HepG2 (cell line): ENCODE data around the gene TOP2B. TPM values are rescaled to one million over a fixed set of nuclear protein-coding genes. Genes with fewer than 3 reads are reported as not detected.

Experiments used
- ATAC-seq: fragments of 200-7000 bp; cut with Tn5 transposase; 3 replicates; pipeline ENCODE4 v1.9.1; 2020; ENCODE audit warnings: mild to moderate bottlenecking, moderate library complexity
- BruUV-seq: library from RNA; stranded (reverse); fragments of 400-500 nt; replicated peaks from 2 replicates; lab custom pipeline; 2021; lab: Mats Ljungman, UMichigan
- CTCF ChIA-PET: fragments of 300-600 bp; formaldehyde crosslinking; extraction: SDS; loops from one replicate; lab custom pipeline; 2021; ENCODE audit warnings: low total read pairs, inconsistent platforms, low intra/inter-chr PET ratio; lab: Yijun Ruan, JAX
- POLR2A ChIA-PET: fragments of 350-600 bp; sonication (Branson Sonifier 250); formaldehyde crosslinking; loops from one replicate; lab custom pipeline; 2020; ENCODE audit warnings: antibody characterized with exemption, inconsistent platforms; lab: Yijun Ruan, JAX
- DNase-seq: peaks from one replicate; pipeline ENCODE4 v3.0.0-alpha.2; 2015; ENCODE audit warnings: low spot score
- FAIRE-seq: peaks from 3 replicates; lab custom pipeline; 2011; peaks lifted over from hg19 to GRCh38; lab: Jason Lieb, UNC
- H2AFZ ChIP-seq: one replicate; pipeline ENCODE4 v1.6.1; 2011; ENCODE audit warnings: low read length, inconsistent platforms
- H3K27ac ChIP-seq: fragments of 300-600 bp; 3 replicates; pipeline ENCODE4 v1.8.0; 2011; ENCODE audit warnings: mixed run types, mild to moderate bottlenecking, mixed read lengths, low read length, inconsistent platforms; ENCODE audit not compliant: insufficient read depth; ENCODE audit errors: extremely low read length
- H3K27me3 ChIP-seq, 2 experiments: fragments of 200-600 bp in 1 of 2; 2 replicates in 1 of 2; 3 replicates in 1 of 2; pipeline versions ENCODE4 v1.6.0 to v1.8.0; 2011; ENCODE audit warnings: low read length in 2 of 2, mild to moderate bottlenecking in 2 of 2, moderate library complexity in 2 of 2, inconsistent platforms in 1 of 2; ENCODE audit not compliant: insufficient read depth in 2 of 2, control insufficient read depth in 1 of 2
- H3K36me3 ChIP-seq, 2 experiments: fragments of 200-600 bp in 1 of 2; replicated peaks in 1 of 2; 2 replicates in 1 of 2; 3 replicates in 1 of 2; pipeline versions ENCODE4 v1.5.1 to v1.8.0; 2011; ENCODE audit warnings: low read length in 2 of 2, inconsistent platforms in 1 of 2; ENCODE audit not compliant: insufficient read depth in 2 of 2, control insufficient read depth in 1 of 2
- H3K4me1 ChIP-seq: 2 replicates; pipeline ENCODE4 v1.5.1; 2012; ENCODE audit warnings: low read length, inconsistent platforms; ENCODE audit not compliant: insufficient read depth
- H3K4me2 ChIP-seq: 2 replicates; pipeline ENCODE4 v1.6.0; 2011; ENCODE audit warnings: low read depth, low read length, inconsistent platforms
- H3K4me3 ChIP-seq, 3 experiments: fragments of 200-600 bp in 1 of 3; sonication (generic), shearing (Covaris generic) in 1 of 3; replicated peaks in 1 of 3; 2 replicates each; pipeline ENCODE4 v1.5.1; 2011 to 2016; ENCODE audit warnings: low read length in 3 of 3, inconsistent platforms in 2 of 3, low read depth in 2 of 3, mild to moderate bottlenecking in 2 of 3, control low read depth in 1 of 3, mixed read lengths in 1 of 3; ENCODE audit not compliant: insufficient read depth in 1 of 3
- H3K79me2 ChIP-seq: one replicate; pipeline ENCODE4 v1.6.1; 2011; ENCODE audit warnings: low read length, inconsistent platforms; ENCODE audit not compliant: insufficient read depth
- H3K9ac ChIP-seq: 2 replicates; pipeline ENCODE4 v1.6.0; 2011; ENCODE audit warnings: mild to moderate bottlenecking, low read depth, low read length, inconsistent platforms; ENCODE audit not compliant: insufficient read depth
- H3K9me3 ChIP-seq: 2 replicates; pipeline ENCODE4 v1.5.1; 2012; ENCODE audit warnings: mild to moderate bottlenecking, low read length
- H4K20me1 ChIP-seq: 2 replicates; pipeline ENCODE4 v1.6.0; 2011; ENCODE audit warnings: inconsistent platforms, mild to moderate bottlenecking, low read length, moderate library complexity; ENCODE audit not compliant: insufficient read depth
- DR1 ChIP-seq: sonication (generic); formaldehyde crosslinking; IDR thresholded peaks from 2 replicates; pipeline ENCODE4 v1.8.0; 2021; ENCODE audit warnings: mild to moderate bottlenecking, missing genetic modification reagents, inconsistent platforms
- FOXA3 ChIP-seq: IDR thresholded peaks from 2 replicates; pipeline ENCODE4 v1.6.1; 2016; ENCODE audit warnings: missing genetic modification reagents, missing compliant biosample characterization
- GPN1 ChIP-seq: sonication (generic); formaldehyde crosslinking; IDR thresholded peaks from 2 replicates; pipeline ENCODE4 v1.5.1; 2020; ENCODE audit warnings: missing genetic modification reagents, borderline replicate concordance
- KDM3A ChIP-seq: IDR thresholded peaks from 2 replicates; pipeline ENCODE4 v1.6.1; 2018; ENCODE audit warnings: low read depth, missing compliant biosample characterization
- PBX3 ChIP-seq: sonication (generic); formaldehyde crosslinking; IDR thresholded peaks from 2 replicates; pipeline ENCODE4 v1.8.1; 2023; ENCODE audit warnings: missing genetic modification reagents, inconsistent platforms, borderline replicate concordance
- TAF15 ChIP-seq: fragments of 200-400 bp; formaldehyde crosslinking; IDR thresholded peaks from one replicate; pipeline ENCODE4 v1.6.1; 2018; ENCODE audit warnings: mild to moderate bottlenecking, low read depth, low read length; ENCODE audit not compliant: poor library complexity, severe bottlenecking
- ZNF12 ChIP-seq: sonication (generic); formaldehyde crosslinking; IDR thresholded peaks from 2 replicates; pipeline ENCODE4 v1.5.0; 2020; ENCODE audit warnings: missing genetic modification reagents
- ZNF263 ChIP-seq: sonication (generic); formaldehyde crosslinking; IDR thresholded peaks from 2 replicates; pipeline ENCODE4 v1.4.0; 2020; ENCODE audit warnings: missing genetic modification reagents
- ZNF563 ChIP-seq: sonication (generic); formaldehyde crosslinking; IDR thresholded peaks from 2 replicates; pipeline ENCODE4 v1.8.0; 2022; ENCODE audit warnings: mild to moderate bottlenecking, moderate library complexity, missing genetic modification reagents
- ZNF672 ChIP-seq: sonication (generic); formaldehyde crosslinking; IDR thresholded peaks from 2 replicates; pipeline ENCODE4 v1.8.1; 2022; ENCODE audit warnings: missing genetic modification reagents
- WGBS: methylation state at CpG from one replicate; pipeline ENCODE4 v1.1.6; 2017; ENCODE audit warnings: low lambda C conversion rate; 5-methylcytosine and 5-hydroxymethylcytosine counted together
- in situ Hi-C: cut with HindIII; loops from 2 replicates; pipeline ENCODE4 v1.10.0; 2017; ENCODE audit warnings: low pct_unique_long_range_greater_than_20kb; ENCODE audit not compliant: extremely low pct_ligation_motif_present
- intact Hi-C: fragments of 100-400 bp; cut with micrococcal nuclease; formaldehyde crosslinking; loops from one replicate; pipeline ENCODE4 v1.10.0; 2022; ENCODE audit not compliant: unreplicated experiment
- polyA plus RNA-seq, 8 experiments: library from polyadenylated mRNA; depleted of rRNA in 3 of 8; stranded (reverse) in 7 of 8; unstranded in 1 of 8; fragments of >200 nt; fragmentation: Illumina TruSeq in 4 of 8; extraction: Trizol in 4 of 8; gene quantifications; 2 replicates each; pipeline versions ENCODE4 v1.2.1 to v1.2.3, GENCODE V29; 2011 to 2016; ENCODE audit warnings: low read depth in 4 of 8, missing spikeins in 1 of 8, mixed read lengths in 1 of 8; ENCODE audit not compliant: insufficient read depth in 1 of 8
- total RNA-seq, 5 experiments: library from RNA; depleted of rRNA; stranded (reverse); fragments of >200 nt; fragmentation: Illumina TruSeq; extraction: Trizol; gene quantifications; 2 replicates each; pipeline ENCODE4 v1.2.3, GENCODE V29; 2016; ENCODE audit warnings: low read depth in 1 of 5
- TF ChIP-seq, protein P1 (sequence below): sonication (generic); formaldehyde crosslinking; IDR thresholded peaks from 2 replicates; pipeline ENCODE4 v1.8.1; 2022; ENCODE audit warnings: low read depth, mild to moderate bottlenecking, missing genetic modification reagents

The TOP2B gene
- total and polyA plus RNA-seq, 2 of the 13 experiments (the other 11 are each of a cell fraction or from before 2014, with no cell fraction given), result 27.6 to 88.1 TPM

DNA sequence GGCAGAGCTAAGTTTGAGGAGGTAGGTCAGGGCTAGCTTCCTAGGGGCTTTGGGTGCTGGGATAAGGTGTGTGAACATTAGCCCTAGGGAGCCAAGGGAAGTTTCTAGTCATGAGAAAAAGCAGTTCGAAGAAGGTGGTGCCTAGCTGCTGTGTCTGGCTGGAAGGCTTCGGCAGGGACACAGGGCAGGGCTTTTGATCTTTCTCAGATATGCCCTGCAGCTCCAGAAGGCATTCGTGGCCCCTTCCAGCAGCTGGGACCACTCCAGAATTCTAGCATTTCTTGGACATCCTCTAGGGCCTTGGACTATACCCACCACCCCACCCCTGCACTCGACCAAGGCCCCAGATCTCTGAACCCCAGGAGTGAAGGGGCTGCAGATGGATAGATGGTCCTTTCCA, 88.6 kb downstream of the TOP2B start (continued):
- TF ChIP-seq GPN1 (no peak), ZNF563 (no peak), ZNF12 (CRISPR knock-in tag) (no peak), KDM3A (CRISPR knock-in tag) (no peak), TAF15 (no peak), DR1 (CRISPR knock-in tag) (no peak), FOXA3 (CRISPR knock-in tag) (no peak)

DNA sequence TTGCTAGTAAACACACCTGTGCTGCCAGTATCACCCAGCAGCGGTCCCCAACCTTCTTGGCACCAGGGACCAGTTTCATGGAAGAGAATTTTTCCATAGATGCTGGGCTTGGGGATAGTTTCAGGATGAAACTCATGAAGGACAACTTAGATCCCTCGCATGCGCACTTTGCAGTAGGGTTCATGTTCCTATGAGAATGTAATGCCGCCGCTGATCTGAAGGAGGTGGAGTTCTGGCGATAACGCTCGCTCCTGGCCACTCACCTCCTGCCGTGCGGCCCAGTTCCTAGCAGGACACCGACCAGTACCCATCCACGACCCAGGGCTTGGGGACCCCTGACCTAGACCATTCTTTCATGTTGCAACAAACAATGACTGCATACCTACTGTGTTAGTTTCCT, 89.7 kb downstream of the TOP2B start:
- H3K4me3 ChIP-seq, result no peak overlapping the region
- ChIA-PET CTCF (no interaction called here), POLR2A (no interaction called here)
- H3K27ac ChIP-seq, result no peak overlapping the region
- ATAC-seq (no peak), DNase-seq (no peak), FAIRE-seq (no peak)
- no peak overlapping the region for H3K4me2 ChIP-seq
- intact Hi-C loops (no loop called here), in situ Hi-C loops (no loop called here)
- no peak overlapping the region for H3K9ac ChIP-seq
- no peaks in the 10 kb centered on the region for H4K20me1 ChIP-seq
- no TSS peak for BruUV-seq
- H2AFZ ChIP-seq, result no peak overlapping the region
- 62% methylated on average over 8 of the region's 12 CpGs for WGBS
- H3K9me3 ChIP-seq, result no peaks in the 10 kb centered on the region
- H3K36me3 ChIP-seq, result no peaks in the 10 kb centered on the region
- H3K79me2 ChIP-seq, result no peaks in the 10 kb centered on the region
- no peaks in the 10 kb centered on the region for H3K4me1 ChIP-seq
- no peaks in the 10 kb centered on the region; a peak in 2 of 5 replicates for H3K27me3 ChIP-seq
- TF ChIP-seq PBX3 (CRISPR knock-in tag) (no peak), ZNF263 (no peak), ZNF672 (CRISPR knock-in tag) (no peak)
- TF ChIP-seq, protein P1, sequence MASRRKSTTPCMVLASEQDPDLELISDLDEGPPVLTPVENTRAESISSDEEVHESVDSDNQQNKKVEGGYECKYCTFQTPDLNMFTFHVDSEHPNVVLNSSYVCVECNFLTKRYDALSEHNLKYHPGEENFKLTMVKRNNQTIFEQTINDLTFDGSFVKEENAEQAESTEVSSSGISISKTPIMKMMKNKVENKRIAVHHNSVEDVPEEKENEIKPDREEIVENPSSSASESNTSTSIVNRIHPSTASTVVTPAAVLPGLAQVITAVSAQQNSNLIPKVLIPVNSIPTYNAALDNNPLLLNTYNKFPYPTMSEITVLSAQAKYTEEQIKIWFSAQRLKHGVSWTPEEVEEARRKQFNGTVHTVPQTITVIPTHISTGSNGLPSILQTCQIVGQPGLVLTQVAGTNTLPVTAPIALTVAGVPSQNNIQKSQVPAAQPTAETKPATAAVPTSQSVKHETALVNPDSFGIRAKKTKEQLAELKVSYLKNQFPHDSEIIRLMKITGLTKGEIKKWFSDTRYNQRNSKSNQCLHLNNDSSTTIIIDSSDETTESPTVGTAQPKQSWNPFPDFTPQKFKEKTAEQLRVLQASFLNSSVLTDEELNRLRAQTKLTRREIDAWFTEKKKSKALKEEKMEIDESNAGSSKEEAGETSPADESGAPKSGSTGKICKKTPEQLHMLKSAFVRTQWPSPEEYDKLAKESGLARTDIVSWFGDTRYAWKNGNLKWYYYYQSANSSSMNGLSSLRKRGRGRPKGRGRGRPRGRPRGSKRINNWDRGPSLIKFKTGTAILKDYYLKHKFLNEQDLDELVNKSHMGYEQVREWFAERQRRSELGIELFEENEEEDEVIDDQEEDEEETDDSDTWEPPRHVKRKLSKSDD (CRISPR knock-in tag), result no peak
